ENCODE measurements around the gene NT5C2.
"Not testable (repeated sequence)": the region's sequence is repeated elsewhere in the genome, so short reads cannot be mapped to it uniquely, and the experiment has no call there.

NT5C2 gene

DNA sequence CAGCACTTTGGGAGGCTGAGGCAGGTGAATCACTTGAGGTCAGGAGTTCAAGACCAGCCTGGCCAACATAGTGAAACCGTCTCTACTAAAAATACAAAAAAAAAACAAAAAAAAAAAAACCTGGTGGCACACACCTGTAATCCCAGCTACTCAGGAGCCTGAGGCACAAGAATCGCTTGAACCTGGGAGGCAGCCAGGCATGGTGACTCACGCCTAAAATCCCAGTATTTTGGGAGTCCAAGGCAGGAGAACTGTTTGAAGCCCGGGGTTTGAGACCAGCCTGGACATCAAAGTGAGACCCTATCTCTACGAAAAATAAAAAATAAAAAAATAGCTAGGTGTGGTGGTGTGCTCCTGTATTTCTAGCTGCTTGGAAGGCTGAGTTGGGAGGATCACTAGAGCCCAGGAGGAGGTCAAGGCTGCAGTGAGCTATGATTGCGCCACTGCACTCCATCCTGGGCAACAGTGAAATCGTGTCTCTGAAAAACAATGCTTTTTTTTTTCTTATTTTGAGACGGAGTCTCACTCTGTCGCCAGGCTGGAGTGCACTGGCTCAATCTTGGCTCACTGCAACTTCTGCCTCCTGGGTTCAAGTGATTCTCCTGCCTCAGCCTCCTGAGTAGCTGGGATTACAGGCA is 29.2 kb downstream of the NT5C2 start:
- not testable (repeated sequence) for DNase-seq (ENCODE audit: low read depth)

DNA sequence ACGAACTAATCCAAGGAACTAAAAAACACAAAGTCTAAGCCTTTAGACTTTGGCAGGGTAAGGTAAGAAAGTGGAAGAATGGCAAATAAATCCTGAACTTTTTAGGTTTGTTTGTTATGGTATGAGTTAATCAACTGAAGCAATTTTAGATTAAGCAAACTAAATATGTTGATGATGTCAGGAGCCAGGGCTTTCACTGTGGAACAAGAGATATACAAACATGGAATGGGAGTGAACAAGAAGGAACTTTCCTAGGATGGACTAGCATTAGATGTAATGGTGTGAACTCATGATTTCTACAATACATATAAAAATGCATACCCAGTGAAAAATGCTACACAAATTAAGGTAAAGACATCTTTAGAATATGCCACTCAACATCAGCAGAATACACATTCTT is 35.8 kb downstream of the NT5C2 start:
- DNase-seq (ENCODE audit: low read depth), result no peak

DNA sequence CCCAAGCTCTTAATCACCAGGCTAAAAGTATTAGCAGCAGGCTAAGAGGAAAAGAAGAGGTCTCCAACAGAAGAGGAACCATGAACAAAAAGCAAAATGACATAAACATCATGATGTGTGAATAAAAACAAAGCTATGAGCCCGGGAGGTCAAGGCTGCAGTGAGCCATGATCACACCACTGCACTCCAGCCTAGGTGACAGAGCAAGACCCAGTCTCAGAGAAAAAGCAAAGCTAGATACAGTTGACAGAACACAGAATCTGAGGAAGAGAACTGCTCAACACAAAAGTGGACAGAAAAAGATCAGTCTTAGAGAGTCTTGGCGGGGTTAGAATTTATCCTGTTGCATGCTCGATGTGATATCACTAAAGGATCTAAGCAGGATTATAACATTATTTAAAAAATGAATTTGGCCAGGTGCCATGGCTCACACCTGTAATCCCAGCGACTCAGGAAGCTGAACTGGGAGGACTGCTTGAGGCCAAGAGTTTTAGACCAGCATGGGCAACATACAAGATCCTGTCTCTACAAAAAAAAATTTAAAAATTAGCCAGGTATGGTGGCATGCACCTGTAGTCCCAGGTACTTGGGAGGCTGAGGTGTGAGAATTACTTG is 37.5 kb downstream of the NT5C2 start:
- DNase-seq (ENCODE audit: low read depth), result no peak

DNA sequence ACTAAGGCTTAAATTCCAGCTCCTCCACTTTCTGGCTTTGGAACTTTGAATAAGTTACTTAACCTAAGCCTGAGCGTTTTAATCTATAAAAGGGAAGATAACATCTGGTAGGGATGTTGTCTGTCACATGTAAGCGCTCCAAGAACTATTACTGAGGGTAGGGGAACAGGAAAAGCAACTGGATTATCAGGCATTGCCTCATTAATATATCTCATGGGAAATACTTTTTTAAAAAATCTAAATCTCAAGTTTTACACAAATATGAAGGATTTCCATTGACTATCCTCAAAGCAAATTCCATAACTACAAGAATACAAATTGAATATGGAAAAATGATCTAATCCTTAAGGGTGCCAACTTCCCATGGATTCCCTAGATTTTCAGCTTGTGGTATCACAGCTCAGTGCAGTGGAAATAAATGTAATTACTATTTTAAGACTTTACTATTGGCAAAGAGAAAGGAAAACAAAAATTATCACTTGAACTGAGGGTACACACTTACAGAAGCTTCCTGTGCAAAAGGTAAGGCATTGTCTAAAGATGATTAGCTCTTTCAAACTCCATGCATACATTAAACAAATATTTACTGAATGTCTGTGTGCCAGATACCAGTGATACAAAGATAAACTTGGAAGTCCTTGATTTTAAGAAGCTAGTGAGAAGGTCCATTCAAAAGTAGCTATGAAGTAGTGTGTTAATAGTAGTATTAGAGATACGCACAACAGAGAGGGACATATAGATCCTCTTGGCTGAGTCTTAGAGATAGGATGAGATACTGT is 38.4 kb downstream of the NT5C2 start:
- no peak for DNase-seq (ENCODE audit: low read depth)

DNA sequence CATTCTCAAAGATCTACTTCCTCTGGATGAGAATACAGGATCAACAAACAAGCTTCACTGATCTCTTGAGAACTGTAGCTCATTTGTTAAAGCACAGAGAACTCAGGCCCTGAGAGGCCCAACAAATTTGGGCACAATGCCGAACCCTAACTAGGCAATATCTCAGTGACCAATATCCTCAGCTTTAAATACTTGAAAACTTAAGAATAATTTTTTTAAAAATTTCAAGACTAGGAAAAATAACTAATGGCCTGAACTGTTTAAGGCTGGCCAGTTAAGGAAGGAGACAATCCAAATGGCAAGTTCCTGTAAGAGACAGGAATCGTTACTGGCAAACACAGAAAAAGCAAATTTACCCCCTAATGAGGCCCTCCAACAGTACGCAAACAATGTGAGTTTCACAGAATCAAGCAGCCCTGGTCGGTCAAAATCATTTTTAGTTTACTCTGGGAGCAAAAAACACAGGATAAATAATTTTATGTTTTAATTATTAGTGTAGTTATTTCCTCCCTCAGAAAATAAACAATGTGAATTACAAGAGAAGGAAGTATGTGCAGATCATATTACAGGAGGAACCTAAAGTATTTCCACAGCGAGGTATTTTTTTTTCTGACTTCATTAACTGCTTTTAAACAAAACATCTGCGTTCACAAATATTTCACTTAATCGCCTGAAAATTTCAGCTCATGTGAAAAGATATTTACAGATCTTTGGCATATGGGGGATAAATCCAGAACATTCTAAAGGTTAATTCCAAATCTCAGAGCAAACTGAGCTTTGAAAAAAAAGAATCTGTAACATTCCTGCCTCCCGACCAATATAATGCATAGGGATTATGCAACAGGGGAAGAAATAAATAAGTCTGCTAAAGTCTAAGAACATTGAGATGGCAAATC is 39.5 kb downstream of the NT5C2 start:
- no peak for DNase-seq (ENCODE audit: low read depth)

DNA sequence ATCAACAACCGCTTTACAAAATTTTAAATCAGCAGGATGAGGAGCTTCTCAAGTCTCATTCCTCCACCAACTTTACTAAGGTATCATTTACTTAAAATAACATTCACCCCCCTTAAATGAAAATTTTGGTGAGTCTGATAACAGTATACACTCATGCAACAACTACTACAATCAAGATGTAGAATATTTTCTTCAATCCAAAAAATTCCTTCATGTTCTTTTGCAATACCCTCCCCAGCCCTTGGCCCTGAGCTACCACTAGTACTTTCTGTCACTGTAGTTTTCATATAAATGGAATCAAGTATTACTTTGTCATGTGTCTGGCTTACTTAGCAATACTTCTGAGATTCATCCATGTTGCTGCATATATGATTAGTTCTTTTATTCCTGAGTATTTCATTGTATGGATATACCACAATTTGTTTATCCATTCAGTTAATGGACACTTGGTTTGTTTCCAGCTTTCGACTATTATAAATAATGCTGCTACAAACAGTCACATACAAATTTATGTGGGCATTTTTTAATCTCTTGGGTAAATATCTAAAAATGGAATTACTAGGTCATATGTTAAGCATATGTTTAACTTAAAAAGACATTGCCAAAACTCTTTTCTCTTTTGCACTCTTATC is 43.0 kb downstream of the NT5C2 start:
- DNase-seq (ENCODE audit: low read depth), result no peak

DNA sequence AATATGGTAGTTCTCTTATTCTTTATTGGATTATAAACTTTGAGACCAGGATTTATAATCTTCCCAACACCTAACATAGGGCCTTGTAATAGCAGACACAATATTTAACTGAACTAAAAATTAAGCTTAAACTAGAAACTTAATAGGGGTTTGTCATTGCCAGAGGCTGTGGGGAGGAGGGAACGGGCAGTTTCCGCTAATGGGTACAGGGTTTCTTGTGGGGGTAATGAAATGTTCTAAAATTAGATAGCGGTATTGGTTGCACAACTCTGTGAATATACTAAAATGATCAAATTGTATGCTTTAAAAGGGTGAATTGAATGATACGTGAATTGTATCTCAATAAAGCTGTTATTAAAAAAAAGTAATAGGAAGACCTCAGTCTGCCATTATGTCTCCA is 45.4 kb downstream of the NT5C2 start:
- DNase-seq (ENCODE audit: low read depth), result no peak

DNA sequence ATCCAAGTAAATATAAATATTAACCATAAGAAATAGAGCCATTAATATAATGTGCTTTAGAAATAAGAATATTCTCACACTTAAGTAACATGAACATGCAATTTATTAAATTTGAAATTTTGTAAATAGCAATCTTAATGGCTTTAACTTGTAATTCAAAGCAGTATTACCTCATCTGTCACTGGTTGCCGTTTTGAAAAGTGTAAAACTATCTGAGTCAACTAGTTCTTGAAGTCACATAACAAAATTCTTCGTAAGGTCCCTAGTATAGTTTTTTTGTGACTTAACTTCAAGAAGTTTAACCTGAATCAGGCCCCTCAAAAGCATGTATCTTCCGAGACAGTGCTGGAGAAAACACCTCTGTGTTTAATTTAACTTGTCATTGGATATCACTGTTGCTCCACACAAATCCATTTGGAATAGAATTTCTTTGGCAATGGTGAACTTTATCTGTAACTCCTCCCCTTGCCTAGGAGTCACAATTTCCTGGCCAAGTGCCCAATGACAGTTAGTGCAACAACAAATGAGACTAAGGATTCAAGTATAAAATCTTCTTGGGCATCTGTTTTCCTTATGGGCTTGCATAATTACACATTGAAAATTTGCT is 47.1 kb downstream of the NT5C2 start:
- no peak for DNase-seq (ENCODE audit: low read depth)

DNA sequence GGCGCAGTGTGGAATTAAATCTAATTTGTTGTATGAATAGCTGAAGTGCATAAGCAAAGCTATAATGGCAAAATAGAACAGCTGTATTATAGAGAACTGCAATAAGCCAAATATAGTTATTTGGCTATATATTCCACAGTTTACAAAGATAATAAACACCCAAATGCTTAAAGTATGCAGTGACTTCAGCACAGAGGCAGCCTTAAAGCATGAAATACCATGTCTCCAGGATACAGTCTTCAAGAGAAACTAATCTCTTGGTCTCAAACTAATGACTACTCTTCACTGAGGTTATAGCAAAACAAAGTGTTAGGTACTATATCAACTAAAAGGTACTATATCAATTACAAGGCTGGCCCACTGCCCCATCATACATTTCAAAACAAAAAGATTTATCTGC is 48.0 kb downstream of the NT5C2 start:
- no peak for DNase-seq (ENCODE audit: low read depth)

DNA sequence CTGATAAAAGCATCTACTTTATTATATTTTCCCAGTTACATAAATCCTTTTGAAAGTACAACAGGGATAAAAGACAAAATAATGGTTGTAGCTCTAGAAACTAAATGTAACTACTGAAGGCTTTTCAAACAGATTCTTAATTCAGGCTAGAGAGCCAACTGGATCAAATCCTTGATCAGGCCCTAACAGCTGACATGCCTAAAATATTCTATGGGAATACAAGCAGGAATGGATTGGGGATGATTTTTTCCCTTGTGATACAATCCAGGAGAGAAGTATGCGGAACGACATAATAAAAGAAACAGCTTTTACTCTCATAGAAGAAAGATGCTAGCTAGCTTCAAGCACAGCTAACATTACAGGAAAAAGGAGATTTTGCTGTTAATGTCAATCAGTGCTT is 49.0 kb downstream of the NT5C2 start:
- no peak for DNase-seq (ENCODE audit: low read depth)

DNA sequence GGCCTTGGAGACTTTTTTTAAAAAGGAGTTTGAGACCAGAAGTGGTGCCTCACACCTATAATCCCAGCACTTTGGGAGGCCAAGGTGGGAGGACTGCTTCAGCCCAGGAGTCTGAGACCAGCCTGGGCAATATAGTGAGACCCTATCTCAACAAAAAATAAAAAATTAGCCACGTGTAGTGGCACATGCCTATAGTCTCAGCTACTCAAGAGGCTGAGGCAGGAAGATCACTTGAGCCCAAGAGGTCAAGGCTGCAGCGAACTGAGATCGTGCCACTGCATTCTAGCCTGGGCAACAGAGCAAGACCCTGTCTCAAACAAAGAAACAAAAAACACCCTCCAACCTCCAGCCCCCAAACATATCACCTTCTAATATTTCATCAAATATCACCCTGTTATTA is 49.4 kb downstream of the NT5C2 start:
- DNase-seq (ENCODE audit: low read depth), result not testable (repeated sequence)

DNA sequence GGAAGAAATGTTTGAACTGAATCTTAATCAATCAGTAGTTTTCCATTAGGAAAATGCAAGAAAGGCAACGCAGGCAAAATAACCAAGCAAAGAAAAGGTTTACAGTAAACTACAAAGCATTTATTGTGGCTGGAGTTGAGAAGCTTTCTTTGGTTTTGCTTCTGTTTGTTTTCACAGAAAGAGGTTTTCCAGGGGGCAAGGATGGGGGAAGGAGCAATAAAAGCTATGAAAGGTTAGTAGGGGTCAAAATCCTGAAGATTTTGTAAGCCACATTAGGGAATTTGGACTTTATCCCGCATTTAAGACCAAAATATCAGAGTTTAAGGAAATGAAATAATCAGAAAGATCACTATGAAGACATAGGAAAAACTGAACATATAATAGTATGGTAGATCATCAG is 51.1 kb downstream of the NT5C2 start:
- DNase-seq (ENCODE audit: low read depth), result no peak

DNA sequence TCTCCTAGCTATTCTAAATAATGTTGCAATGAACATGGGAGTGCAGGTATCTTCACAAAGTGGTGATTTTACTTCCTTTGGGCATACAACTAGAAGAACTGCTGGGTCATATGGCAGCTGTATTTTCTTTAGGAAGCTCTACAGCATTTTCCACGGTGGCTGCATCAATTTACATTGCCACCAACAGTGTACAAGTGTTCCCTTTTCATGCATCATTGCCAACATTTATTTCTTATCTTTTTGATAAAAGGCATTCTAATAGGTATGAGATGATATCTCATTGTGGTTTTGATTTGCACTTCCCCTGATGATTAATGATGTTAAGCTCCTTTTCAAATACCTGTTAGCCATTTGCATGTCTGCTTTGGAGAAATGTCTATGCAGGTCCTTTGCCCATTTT is 52.6 kb downstream of the NT5C2 start:
- DNase-seq (ENCODE audit: low read depth), result no peak

DNA sequence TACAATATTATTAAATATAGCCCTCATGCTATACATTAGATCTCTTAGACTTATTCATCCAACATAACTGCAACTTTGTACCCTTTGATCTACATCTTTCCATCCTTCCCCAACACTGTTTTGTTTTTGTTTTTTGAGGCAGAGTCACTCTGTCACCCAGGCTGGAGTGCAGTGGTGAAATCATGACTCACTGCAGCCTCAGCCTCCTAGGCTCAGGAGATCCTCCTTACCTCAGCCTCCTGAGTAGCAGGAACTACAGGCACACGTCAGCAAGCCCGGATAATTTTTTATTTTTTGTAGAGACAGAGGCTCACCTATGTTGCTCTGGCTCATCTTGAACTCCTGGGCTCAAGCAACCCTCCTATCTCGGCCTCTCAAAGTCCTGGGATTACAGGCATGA is 53.3 kb downstream of the NT5C2 start:
- no peak for DNase-seq (ENCODE audit: low read depth)

DNA sequence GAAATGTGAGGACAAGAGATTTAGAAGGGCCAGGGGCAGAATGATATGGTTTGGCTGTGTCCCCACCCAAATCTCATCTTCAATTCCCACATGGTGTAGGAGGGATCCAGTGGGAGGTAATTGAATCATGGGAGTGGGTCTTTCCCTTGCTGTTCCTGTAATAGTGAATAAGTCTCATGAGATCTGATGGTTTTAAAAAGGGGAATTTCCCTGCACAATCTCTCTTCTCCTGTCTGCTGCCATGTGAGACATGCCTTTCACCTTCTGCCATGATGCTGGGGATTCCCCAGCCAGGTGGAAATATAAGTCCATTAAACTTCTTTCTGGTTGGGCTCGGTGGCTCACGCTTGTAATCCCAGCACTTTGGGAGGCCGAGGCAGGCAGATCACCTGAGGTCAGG is 57.9 kb downstream of the NT5C2 start:
- not testable (repeated sequence) for DNase-seq (ENCODE audit: low read depth)

DNA sequence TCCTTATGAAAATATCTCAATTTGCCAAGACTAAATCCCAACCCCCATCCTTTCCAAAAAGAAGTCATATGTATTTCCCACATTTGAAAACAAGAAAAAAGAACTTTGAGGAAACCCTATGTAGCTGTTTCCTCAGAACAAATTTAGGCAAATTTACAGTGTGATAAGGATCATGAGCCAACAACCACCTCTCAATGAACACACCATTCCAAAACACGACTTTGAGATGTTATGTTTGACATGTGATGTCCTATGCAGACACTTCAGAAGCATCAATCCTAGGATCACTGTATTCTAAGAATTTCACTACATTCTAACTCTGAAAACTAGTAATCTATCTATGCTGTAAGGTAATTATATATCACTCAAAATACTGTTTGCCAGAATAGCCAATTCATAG is 62.2 kb downstream of the NT5C2 start:
- no peak for DNase-seq (ENCODE audit: low read depth)

DNA sequence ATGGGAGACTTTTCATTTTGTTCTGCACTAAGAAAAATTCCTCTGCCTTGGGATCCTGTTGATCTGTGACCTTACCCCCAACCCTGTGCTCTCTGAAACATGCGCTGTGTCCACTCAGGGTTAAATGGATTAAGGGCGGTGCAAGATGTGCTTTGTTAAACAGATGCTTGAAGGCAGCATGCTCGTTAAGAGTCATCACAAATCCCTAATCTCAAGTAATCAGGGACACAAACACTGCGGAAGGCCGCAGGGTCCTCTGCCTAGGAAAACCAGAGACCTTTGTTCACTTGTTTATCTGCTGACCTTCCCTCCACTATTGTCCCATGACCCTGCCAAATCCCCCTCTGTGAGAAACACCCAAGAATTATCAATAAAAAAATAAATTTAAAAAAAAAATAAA is 62.9 kb downstream of the NT5C2 start:
- DNase-seq (ENCODE audit: low read depth), result not testable (repeated sequence)

DNA sequence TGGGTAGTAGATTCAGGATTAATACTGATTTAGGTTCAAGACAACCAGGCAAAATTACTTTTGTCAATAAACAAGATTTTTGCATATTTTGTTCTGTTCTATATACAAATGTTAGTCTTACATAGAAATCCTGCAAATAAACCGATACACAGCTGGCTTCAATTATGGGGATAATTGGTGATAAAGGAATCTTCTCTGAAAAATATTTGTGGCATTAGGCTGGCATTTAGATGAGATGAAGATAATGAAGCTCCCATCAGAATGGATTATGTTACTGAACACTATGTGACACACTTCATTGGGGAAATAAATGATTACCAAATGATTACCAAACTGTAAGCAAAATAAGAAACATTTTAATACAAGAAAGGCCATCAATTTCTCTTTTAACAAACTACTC is 65.8 kb downstream of the NT5C2 start:
- no peak for DNase-seq (ENCODE audit: low read depth)

DNA sequence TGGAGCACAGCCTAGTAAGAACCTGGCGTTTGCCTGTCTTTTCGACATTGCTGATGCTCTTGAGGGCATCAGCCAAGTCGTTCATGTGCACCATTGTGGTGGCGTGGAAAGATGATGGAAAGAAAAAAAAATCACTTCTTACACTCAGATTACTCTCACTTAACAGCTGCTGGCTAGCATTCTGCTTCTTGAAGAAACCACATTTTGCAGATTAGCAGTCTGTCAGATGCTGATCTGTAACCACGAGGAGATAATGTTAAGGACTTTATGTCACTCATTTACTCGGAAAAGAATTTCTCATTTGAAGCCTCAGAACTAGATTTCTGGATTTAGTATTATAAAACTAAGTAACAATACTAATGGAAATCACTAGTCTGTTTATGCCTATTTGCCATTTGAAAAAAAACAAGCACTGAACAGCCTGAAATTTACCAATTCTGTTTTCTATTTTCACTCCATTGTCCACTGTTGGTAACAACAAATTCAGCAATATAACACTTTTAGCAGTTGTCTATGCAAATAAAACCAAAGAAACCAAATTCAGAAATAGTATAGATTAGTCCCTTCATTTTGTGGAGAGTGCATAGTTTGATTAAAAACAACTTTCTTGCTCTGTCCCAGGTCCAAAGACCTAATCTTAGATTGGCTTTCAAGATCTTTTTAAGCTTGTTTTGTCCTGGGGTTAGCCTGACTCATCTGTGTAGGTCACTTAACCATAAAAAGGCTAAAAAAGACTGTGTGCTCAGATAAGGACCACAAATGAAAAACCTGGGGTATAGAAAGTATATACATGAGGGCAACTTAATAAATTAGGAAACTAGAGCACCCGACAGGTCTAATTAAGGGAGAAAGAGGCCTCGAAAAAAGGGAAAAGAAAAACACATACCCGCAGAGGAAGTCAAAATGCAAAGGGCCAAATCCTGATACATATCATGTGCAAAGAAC is 67.5 kb downstream of the NT5C2 start:
- DNase-seq (ENCODE audit: low read depth), result no peak

DNA sequence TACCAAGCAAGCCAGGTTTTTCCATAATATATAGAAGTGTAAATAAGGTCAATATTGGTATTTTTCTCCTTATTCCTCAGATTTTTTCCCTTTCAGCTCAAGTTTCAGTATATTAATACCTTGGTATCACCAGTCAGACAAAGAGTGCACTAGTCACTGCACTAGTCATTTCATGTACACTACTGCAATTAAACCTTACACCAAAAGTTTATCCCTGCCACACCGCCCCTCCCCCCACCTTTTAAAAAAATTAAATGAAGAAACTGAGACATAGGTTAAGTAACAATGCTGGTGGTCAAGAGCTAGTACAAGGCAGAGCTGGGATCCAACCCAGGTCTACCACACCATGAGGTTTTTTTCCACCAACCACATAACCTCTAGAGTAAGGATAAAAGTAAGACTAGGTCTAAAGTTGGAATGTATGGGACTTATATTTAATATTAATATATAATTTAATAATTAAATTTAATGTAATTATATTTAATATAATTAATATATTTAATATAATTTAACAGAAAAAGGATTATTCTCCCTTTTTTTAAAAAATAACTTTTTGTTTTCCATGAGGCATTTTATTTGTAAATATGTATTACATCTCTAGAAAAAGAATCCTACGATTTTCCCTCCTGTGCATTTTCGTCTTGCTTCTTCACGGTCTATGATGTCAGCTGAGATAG is 68.5 kb downstream of the NT5C2 start:
- DNase-seq (ENCODE audit: low read depth), result no peak

Data from stimulated activated CD8-positive, alpha-beta memory T cell treated with anti-CD3 and anti-CD28 coated beads, Interleukin-15, amount 100 ng/mL, for 24 hours (primary cell).